Brain microvascular endothelial cell (primary cell): ENCODE data around the gene C19orf47.

Experiments
- DNase-seq: peaks from one replicate; pipeline ENCODE4 v3.0.0-alpha.2; 2020
- H3K27ac ChIP-seq: fragments of 250-450 bp; sonication (Bioruptor Pico); 2 replicates; pipeline ENCODE4 v1.5.1; 2020; ENCODE audit warnings: mild to moderate bottlenecking, moderate library complexity
- H3K27me3 ChIP-seq: fragments of 250-450 bp; sonication (Bioruptor Pico); replicated peaks from 2 replicates; pipeline ENCODE4 v1.5.1; 2020; ENCODE audit warnings: mild to moderate bottlenecking
- H3K36me3 ChIP-seq: fragments of 250-450 bp; sonication (Bioruptor Pico); replicated peaks from 2 replicates; pipeline ENCODE4 v1.5.1; 2020; ENCODE audit warnings: mild to moderate bottlenecking
- H3K4me3 ChIP-seq: 2 replicates; pipeline ENCODE4 v1.5.1; 2011; ENCODE audit warnings: low read depth, mild to moderate bottlenecking, control low read depth, low read length, moderate library complexity
- CTCF ChIP-seq: IDR thresholded peaks from 2 replicates; pipeline ENCODE4 v1.5.1; 2011; ENCODE audit warnings: low read depth, mild to moderate bottlenecking, moderate library complexity, low read length, control low read depth, inconsistent platforms; ENCODE audit errors: missing control alignments
- in situ Hi-C: cut with HindIII; loops from 2 replicates; pipeline ENCODE4 v1.10.0; 2017; ENCODE audit warnings: low sequenced_read_pairs, low pct_ligation_motif_present

Gene C19orf47

DNA sequence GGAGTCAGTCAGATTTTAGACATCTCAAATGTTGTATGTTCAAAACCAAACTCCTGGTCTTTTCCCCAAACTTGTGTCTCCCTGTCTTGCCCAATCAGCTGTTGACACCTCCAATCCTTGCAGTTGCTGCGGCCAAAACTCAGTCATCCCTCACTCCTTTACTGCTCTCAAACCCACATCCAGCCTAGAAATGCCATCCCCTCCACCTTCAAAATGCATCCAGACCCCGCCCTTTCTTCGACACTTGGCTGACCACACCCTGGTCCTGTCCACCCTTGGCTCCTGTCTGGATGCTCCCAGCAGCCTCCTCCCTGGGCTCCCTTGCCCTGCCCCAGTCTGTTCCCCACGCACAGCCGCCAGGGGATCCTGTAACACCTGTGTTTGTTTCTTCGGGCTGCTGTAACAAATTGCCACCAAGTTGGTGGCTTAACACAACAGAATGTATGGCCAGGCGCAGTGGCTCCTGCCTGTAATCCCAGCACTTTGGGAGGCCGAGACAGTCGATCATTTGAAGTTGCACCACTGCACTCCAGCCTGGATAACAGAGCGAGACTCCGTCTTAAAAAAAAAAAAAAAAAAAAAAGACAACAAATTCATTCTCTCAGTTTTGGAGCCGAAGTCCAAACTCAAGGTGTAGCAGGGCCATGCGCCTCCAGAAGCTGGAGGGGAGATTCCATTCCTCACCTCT lies 12.0 kb upstream of the C19orf47 start:
- DNase-seq: no peak
- Histone ChIP-seq H3K27ac (no peak overlapping the region), H3K36me3 (no peaks in the 10 kb centered on the region), H3K27me3 (no peaks in the 10 kb centered on the region), H3K4me3 (no peak overlapping the region)
- in situ Hi-C loops: no loop called here
- TF ChIP-seq CTCF: no peak

DNA sequence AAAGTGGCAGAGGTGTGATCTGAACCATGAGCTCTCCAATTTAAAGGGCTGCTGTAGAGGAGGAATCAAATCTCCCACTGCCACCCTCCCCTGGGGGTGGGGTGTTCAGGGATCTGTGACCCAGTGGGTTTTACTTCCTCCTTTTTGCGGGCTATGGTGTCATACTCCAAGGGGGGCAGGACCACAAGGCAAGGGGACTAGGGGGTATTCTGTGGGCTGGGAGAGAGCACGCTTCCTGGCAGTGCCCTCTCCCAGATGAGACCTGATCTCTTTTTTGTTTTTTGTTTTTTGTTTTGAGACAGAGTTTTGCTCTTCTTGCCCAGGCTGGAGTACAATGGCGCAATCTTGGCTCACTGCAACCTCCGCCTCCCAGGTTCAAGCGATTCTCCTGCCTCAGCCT lies 10.6 kb upstream of the C19orf47 start:
- Histone ChIP-seq H3K36me3 (no peaks in the 10 kb centered on the region), H3K4me3 (no peak overlapping the region), H3K27me3 (no peaks in the 10 kb centered on the region), H3K27ac (no peak overlapping the region)
- DNase-seq: no peak
- no peak for TF ChIP-seq CTCF
- in situ Hi-C loops: no loop called here

GRCh38 chr19:40357640-40358039 lies 9.4 kb upstream of the C19orf47 start:
- TF ChIP-seq CTCF: no peak
- Histone ChIP-seq H3K27me3 (no peaks in the 10 kb centered on the region), H3K36me3 (no peaks in the 10 kb centered on the region), H3K4me3 (no peak overlapping the region), H3K27ac (no peak overlapping the region)
- in situ Hi-C loops: no loop called here
- DNase-seq: no peak

DNA sequence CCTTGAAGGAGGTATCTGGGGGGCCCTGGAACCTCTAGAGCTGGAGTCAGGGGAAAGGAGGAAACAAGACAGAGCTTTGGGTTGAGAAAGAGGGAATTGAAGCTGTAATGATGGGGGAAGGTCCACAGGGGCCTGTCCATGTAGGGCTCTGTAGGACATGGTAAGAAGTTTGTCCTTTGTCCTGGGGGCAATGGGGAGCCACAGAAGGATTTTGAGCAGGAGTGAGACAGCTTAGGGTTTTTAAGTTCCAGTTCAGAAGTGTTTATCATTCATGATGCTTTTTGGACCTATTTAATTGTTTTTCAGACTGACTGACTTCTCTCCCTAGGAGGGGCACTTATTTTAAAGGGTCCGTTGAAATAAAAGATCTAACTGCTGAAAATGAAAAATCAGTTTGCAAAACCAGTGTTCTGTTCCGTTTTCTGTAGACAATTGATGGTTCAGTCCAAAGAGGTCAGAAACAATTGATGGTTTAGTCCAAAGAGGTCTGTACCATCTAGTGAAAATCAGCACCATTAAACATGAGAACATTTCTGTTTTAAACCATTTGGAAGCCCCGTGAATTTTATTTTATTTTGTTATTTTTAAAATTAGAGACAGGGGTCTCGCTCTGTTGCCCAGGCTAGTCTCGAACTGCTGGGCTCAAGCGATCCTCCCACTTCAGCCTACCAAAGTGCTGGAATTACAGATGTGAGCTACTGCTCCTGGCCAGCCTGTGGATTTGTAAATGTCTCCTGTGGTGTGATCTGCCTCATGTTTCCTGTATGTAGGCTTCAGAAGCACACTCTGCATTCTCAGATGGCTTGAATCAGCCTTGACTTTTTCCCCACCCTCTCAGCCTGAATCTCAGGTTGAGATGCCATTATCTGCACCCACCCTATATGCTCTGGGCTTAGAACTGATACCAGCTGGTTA lies 8.7 kb upstream of the C19orf47 start:
- Histone ChIP-seq H3K36me3 (no peaks in the 10 kb centered on the region), H3K4me3 (no peak overlapping the region), H3K27me3 (no peaks in the 10 kb centered on the region), H3K27ac (no peak overlapping the region)
- TF ChIP-seq CTCF: no peak
- in situ Hi-C loops: no loop called here
- peak; percentile 19 for DNase-seq

- DNase-seq: no peak
- TF ChIP-seq CTCF: no peak
- in situ Hi-C loops: no loop called here
- no peaks in the 10 kb centered on the region for H3K27me3 ChIP-seq
- no peaks in the 10 kb centered on the region for H3K36me3 ChIP-seq
- H3K27ac ChIP-seq: no peak overlapping the region
- no peak overlapping the region for H3K4me3 ChIP-seq
Measured at GRCh38 chr19:40355975-40356680, 7.9 kb upstream of the C19orf47 start.
